ENCODE measurements around the gene WNT6.

The WNT6 gene

DNA sequence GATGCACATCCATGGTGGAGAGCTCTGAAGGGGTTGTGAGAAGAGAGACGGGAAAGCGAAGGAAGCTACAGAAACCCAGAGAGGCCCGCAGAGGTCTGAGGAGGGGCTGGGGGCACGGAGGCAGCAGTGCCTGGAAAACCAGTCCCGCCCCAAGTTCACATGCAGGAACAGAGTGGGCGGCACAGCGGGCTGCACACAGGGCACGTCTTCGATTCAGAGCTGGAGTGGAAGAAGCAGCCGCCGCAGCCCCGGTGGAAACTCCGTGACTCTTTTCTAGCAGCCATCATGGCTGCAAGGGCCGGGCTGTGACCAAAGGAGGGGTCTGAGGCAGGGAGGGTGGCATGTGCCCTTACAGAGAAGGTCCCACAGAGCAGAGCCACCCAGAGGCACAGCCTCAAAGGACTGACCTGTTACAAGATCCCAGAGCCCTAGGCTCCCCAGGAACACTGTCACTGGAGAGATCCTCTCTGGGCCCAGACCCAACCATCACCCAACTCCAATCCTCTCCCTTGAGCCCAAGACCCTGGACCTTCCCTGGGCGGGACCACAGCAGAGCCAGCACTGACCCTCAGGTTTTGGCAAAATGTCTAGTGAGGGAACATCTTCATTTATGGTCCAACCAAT lies 38.7 kb upstream of the WNT6 start:
- Histone ChIP-seq H3K4me1 (ENCODE audit: control insufficient read depth, insufficient read depth, low read length) (no peaks in the 10 kb centered on the region), H3K4me3 (ENCODE audit: low read depth, low read length) (no peak overlapping the region), H3K36me3 (ENCODE audit: control insufficient read depth, insufficient read depth, low read length) (no peaks in the 10 kb centered on the region), H3K9me3 (ENCODE audit: control insufficient read depth, insufficient read depth, low read length) (no peaks in the 10 kb centered on the region), H3K27me3 (ENCODE audit: control insufficient read depth, insufficient read depth, low read length) (no peaks in the 10 kb centered on the region), H3K9ac (ENCODE audit: low read depth, low read length) (no peak overlapping the region), H3K27ac (ENCODE audit: low read depth, low read length) (no peak overlapping the region)

DNA sequence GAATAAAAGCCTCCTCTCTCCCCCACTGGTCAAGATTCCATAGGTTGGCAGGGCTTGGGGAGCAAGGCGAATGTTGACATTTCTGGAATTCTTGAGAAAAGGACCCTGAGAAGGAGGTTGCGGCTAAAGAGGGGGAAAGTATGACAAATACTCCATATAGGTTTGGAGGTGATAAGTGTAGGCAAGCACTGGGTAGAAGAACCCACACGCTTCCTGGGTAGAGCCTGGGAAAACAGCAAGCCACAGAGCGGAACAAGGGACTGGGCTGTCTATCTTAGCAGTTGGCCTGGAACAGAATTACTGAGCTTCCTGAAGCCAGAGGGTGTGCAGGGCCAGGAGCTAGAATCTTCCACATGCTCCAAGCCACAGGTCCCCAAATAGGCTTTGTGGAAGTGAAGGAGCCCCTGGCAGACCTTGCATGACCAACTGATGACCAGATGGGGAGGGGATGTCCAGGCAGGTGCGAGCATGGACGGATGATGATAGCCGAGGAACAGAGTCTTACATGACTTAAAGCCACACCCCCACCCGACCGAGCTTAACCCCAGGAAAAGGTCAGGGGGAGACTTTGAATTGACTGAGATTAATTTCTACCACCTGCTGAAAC lies 37.9 kb upstream of the WNT6 start:
- no peaks in the 10 kb centered on the region for H3K27me3 ChIP-seq (ENCODE audit: control insufficient read depth, insufficient read depth, low read length)
- H3K27ac ChIP-seq (ENCODE audit: low read depth, low read length), result no peak overlapping the region
- no peaks in the 10 kb centered on the region for H3K4me1 ChIP-seq (ENCODE audit: control insufficient read depth, insufficient read depth, low read length)
- H3K9me3 ChIP-seq (ENCODE audit: control insufficient read depth, insufficient read depth, low read length), result no peaks in the 10 kb centered on the region
- H3K36me3 ChIP-seq (ENCODE audit: control insufficient read depth, insufficient read depth, low read length), result no peaks in the 10 kb centered on the region
- no peak overlapping the region for H3K9ac ChIP-seq (ENCODE audit: low read depth, low read length)
- H3K4me3 ChIP-seq (ENCODE audit: low read depth, low read length), result no peak overlapping the region

DNA sequence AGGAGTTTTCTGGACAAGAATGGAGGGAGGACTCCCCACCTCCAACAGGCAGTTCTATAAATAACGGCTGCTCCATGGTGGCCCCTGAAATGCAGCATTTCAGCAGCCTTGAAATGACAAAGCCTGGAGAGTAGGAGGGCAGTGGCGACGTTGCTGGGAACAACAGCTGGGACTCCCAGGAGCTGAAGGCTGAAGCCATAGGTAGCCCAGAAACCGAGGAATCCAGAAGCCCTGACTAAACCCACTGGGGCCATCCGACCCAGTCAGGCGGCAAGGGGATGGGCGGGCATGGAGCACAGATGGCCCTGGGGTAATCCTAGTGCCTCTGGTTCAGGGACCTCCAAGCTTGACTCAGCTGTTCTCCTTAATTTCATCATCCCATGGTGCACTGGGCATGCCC lies 37.0 kb upstream of the WNT6 start:
- H3K9ac ChIP-seq (ENCODE audit: low read depth, low read length), result no peak overlapping the region
- no peak overlapping the region for H3K27ac ChIP-seq (ENCODE audit: low read depth, low read length)
- no peaks in the 10 kb centered on the region for H3K4me1 ChIP-seq (ENCODE audit: control insufficient read depth, insufficient read depth, low read length)
- no peaks in the 10 kb centered on the region for H3K9me3 ChIP-seq (ENCODE audit: control insufficient read depth, insufficient read depth, low read length)
- no peaks in the 10 kb centered on the region for H3K27me3 ChIP-seq (ENCODE audit: control insufficient read depth, insufficient read depth, low read length)
- no peaks in the 10 kb centered on the region for H3K36me3 ChIP-seq (ENCODE audit: control insufficient read depth, insufficient read depth, low read length)
- no peak overlapping the region for H3K4me3 ChIP-seq (ENCODE audit: low read depth, low read length)

DNA sequence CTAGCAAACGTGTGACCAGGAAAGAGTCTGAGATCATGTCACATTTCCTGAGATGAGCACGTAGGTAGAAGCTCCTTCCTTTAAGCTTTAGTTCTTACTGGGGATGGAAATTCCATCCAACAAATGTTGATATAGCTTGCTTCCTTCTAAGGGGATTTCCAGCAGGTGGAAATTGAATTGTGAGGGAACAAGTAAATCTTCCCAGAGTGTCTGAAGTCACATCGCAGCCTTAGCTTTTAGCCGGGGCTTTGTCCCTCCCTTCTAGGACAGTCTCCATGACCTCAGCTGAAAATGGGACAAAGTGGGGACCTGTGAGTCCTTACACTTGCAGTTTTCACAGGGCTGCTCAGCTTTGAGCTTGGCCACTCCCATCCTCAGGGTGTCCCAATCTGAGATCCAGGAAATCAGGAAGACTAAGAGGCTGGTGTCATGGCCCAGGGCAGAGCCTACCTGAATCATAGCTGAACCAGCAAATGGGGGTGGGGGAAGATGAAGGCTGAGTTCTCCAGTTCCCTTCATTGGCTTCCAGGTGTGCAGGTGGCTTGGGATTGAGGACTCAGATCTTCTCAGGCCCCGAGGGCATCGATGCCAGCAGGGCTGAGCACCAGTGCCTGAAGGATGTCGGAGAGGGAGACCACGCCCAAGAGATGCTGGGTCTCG lies 36.3 kb upstream of the WNT6 start:
- H3K27me3 ChIP-seq (ENCODE audit: control insufficient read depth, insufficient read depth, low read length), result no peaks in the 10 kb centered on the region
- H3K9ac ChIP-seq (ENCODE audit: low read depth, low read length), result no peak overlapping the region
- H3K4me3 ChIP-seq (ENCODE audit: low read depth, low read length), result no peak overlapping the region
- no peaks in the 10 kb centered on the region for H3K9me3 ChIP-seq (ENCODE audit: control insufficient read depth, insufficient read depth, low read length)
- H3K4me1 ChIP-seq (ENCODE audit: control insufficient read depth, insufficient read depth, low read length), result no peaks in the 10 kb centered on the region
- H3K36me3 ChIP-seq (ENCODE audit: control insufficient read depth, insufficient read depth, low read length), result no peaks in the 10 kb centered on the region
- H3K27ac ChIP-seq (ENCODE audit: low read depth, low read length), result no peak overlapping the region

DNA sequence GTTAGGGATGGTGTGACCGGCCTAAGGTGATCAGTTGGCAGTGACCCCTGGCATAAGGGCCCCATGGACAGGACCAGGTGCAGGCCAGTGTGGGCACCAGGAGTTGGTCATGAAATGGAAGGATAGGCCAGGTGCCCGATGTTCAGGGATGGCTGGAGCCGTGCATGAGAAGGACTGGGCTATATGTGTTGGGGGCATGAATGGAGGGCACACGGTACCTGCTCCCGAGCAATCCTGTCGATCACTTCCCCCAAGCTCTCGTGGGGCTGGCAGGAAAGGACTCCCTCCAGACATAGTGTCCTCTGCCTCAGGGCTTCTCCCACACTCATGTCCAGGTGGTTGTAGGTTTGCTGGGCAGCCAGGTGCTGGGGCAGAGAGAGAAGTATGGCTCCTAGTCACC lies 35.6 kb upstream of the WNT6 start:
- Histone ChIP-seq H3K9ac (ENCODE audit: low read depth, low read length) (no peak overlapping the region), H3K4me1 (ENCODE audit: control insufficient read depth, insufficient read depth, low read length) (no peaks in the 10 kb centered on the region), H3K27me3 (ENCODE audit: control insufficient read depth, insufficient read depth, low read length) (no peaks in the 10 kb centered on the region), H3K36me3 (ENCODE audit: control insufficient read depth, insufficient read depth, low read length) (no peaks in the 10 kb centered on the region), H3K4me3 (ENCODE audit: low read depth, low read length) (no peak overlapping the region), H3K9me3 (ENCODE audit: control insufficient read depth, insufficient read depth, low read length) (no peaks in the 10 kb centered on the region), H3K27ac (ENCODE audit: low read depth, low read length) (no peak overlapping the region)

DNA sequence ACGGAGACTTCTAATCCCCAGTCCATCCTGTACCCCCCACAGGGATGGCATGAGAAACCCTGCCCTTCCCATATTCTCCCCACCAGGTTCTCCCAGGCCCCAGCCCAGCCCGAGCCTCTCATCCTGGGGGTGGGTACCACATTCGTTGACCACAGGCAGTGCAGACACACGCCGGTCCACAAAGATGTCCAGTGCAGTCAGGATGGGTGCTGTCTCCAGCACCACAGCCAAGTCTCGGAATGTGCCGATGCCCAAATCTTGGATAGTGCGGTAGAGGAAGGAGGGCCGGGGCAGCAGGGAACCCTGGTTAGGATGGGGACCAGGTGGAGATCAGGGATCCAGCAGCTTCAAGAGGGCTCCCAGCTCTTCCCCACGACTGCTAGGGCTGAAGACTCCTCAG lies 32.8 kb upstream of the WNT6 start:
- Histone ChIP-seq H3K27me3 (ENCODE audit: control insufficient read depth, insufficient read depth, low read length) (no peaks in the 10 kb centered on the region), H3K9me3 (ENCODE audit: control insufficient read depth, insufficient read depth, low read length) (no peaks in the 10 kb centered on the region), H3K4me1 (ENCODE audit: control insufficient read depth, insufficient read depth, low read length) (no peaks in the 10 kb centered on the region), H3K27ac (ENCODE audit: low read depth, low read length) (no peak overlapping the region), H3K36me3 (ENCODE audit: control insufficient read depth, insufficient read depth, low read length) (no peaks in the 10 kb centered on the region), H3K9ac (ENCODE audit: low read depth, low read length) (no peak overlapping the region), H3K4me3 (ENCODE audit: low read depth, low read length) (no peak overlapping the region)

DNA sequence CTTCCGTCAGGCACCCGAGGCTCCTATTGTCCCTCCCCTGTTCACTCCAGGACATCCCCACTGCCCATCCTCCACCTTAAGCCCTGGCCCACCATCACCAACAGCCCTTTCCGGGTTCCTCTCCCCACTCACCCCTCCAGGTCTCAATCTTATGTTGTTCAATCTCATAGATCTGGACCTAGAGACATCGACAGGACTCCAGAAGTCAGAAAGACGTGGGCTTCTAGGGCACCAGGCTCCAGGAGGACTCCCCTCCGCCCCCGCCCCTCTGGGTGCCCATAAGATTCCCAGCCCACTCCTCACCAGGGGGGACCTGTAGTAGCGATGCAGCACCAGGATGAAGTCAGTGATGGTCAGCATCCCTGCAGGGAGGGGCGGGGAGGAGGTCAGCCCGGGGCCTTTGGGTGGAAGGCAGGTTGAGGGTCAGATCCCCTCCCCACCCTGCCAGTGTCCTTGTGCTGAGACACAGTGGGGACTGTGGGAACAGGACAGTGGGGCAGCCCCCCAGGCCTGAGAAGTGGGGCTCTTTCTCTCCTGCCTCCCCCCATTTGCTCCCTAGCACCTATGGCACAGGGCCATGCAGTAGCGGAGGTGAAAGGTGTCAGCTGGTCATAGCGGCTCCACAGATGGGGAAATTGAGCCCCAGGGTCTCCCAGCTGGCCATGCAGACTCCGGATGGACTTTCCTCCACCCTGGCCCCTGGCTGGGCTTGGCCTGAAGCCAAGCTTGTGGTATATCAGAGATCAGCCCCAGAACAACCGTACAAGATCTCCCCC lies 31.7 kb upstream of the WNT6 start:
- Histone ChIP-seq H3K27me3 (ENCODE audit: control insufficient read depth, insufficient read depth, low read length) (peaks cover 6% of the 10 kb centered on the region; the same call in 1 of the 2 replicates), H3K9ac (ENCODE audit: low read depth, low read length) (no peak overlapping the region), H3K4me3 (ENCODE audit: low read depth, low read length) (no peak overlapping the region), H3K36me3 (ENCODE audit: control insufficient read depth, insufficient read depth, low read length) (no peaks in the 10 kb centered on the region), H3K9me3 (ENCODE audit: control insufficient read depth, insufficient read depth, low read length) (no peaks in the 10 kb centered on the region), H3K27ac (ENCODE audit: low read depth, low read length) (no peak overlapping the region), H3K4me1 (ENCODE audit: control insufficient read depth, insufficient read depth, low read length) (no peaks in the 10 kb centered on the region)

DNA sequence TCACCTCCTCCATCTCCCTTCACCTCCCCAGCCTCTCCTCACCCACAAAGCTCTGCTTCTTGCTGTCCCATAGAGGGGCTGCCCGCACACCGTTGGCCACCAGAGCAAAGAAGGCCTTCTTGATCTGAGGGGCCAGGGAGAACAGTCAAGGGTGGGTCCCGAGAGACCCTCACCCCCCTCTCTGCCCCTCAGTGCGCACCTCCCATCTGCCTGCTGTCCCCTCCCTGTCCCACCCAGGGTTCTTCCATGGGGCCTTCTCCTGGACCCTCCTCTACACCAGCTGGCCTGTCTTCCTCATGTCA lies 31.2 kb upstream of the WNT6 start:
- H3K9ac ChIP-seq (ENCODE audit: low read depth, low read length), result no peak overlapping the region
- no peaks in the 10 kb centered on the region for H3K9me3 ChIP-seq (ENCODE audit: control insufficient read depth, insufficient read depth, low read length)
- no peaks in the 10 kb centered on the region for H3K36me3 ChIP-seq (ENCODE audit: control insufficient read depth, insufficient read depth, low read length)
- no peak overlapping the region for H3K27ac ChIP-seq (ENCODE audit: low read depth, low read length)
- H3K4me1 ChIP-seq (ENCODE audit: control insufficient read depth, insufficient read depth, low read length), result no peaks in the 10 kb centered on the region
- H3K4me3 ChIP-seq (ENCODE audit: low read depth, low read length), result no peak overlapping the region
- H3K27me3 ChIP-seq (ENCODE audit: control insufficient read depth, insufficient read depth, low read length), result peaks cover 6% of the 10 kb centered on the region; the same call in 1 of the 2 replicates

DNA sequence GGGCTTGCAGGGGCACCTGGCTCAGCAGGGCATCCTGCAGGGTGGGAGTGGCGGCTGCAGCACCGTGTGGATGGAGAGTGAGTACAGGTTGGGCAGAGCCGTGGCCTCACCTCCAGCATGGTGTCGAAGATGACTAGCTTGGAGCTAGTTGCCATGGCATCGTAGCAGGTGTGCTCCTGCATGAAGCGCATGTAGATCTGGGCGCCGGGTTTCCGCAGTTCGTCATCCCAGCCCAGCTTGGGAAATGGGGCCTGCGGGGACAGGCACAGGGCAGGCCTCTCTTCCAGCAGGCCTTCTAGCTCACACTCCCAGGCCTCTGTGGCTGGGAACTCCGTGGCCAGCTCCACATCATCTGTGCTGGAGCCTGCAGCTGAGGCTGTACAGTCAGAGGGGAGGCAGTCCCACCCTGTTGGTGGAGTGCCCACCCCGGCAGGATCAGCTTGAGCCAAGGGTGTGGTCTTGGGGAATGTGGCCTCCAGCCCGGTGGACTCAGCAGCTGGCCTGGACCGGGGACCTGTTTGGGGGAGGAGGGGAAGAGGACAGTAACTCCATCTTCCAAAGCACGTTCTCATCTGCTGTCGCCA lies 29.6 kb upstream of the WNT6 start:
- no peaks in the 10 kb centered on the region for H3K9me3 ChIP-seq (ENCODE audit: control insufficient read depth, insufficient read depth, low read length)
- no peak overlapping the region for H3K27ac ChIP-seq (ENCODE audit: low read depth, low read length)
- peaks cover 6% of the 10 kb centered on the region; the same call in 1 of the 2 replicates for H3K27me3 ChIP-seq (ENCODE audit: control insufficient read depth, insufficient read depth, low read length)
- no peaks in the 10 kb centered on the region for H3K4me1 ChIP-seq (ENCODE audit: control insufficient read depth, insufficient read depth, low read length)
- H3K9ac ChIP-seq (ENCODE audit: low read depth, low read length), result no peak overlapping the region
- H3K4me3 ChIP-seq (ENCODE audit: low read depth, low read length), result no peak overlapping the region
- no peaks in the 10 kb centered on the region for H3K36me3 ChIP-seq (ENCODE audit: control insufficient read depth, insufficient read depth, low read length)

DNA sequence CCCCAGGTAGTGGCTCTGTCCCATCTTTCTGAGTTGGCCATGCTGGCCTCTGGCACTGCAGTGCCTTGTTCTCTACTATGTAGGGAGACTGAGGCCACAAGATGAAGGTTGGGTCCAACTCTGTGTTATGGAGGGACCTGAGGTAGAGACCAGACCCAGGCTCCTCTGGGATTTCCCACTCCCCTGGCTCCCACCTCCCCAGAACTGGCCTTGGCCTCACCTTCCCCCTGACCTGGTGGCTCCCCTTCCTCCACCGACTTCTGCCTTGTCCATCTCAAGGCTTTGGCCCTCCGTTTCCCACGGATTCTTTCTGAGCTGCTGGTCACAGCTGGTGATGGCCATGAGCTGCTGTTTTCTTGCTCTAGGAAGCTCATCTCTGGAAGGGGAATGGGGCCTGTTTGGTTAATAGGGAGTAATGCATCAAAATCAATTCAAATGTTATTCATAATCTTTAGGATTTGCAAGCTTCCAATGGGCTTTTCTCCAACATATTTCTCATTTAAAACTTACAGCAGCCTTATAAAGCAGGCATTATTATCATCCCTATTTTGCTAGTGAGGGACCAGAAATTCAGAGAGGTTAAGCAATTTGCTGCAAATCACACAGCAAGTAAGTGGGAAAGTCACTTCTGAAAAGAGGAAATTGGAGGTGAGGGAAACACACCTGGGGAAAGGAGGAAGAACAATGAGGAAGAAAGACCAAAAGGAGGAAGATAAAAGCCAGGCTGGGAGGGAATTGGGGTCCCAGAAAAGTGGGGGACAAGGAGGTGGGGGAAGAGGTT lies 28.9 kb upstream of the WNT6 start:
- Histone ChIP-seq H3K9ac (ENCODE audit: low read depth, low read length) (no peak overlapping the region), H3K27me3 (ENCODE audit: control insufficient read depth, insufficient read depth, low read length) (peaks cover 6% of the 10 kb centered on the region; the same call in 1 of the 2 replicates), H3K9me3 (ENCODE audit: control insufficient read depth, insufficient read depth, low read length) (no peaks in the 10 kb centered on the region), H3K36me3 (ENCODE audit: control insufficient read depth, insufficient read depth, low read length) (no peaks in the 10 kb centered on the region), H3K4me1 (ENCODE audit: control insufficient read depth, insufficient read depth, low read length) (no peaks in the 10 kb centered on the region), H3K4me3 (ENCODE audit: low read depth, low read length) (no peak overlapping the region), H3K27ac (ENCODE audit: low read depth, low read length) (no peak overlapping the region)

Measured in HUES48 (cell line).